Activated CD8-positive, alpha-beta memory T cell treated with anti-CD3 and anti-CD28 coated beads, Interleukin-2, amount 50 U/mL, for 48 hours (primary cell): ENCODE results near the gene COL17A1.

Source experiments
- DNase-seq: peaks from one replicate; pipeline ENCODE4 v3.0.0-alpha.2; 2020

COL17A1 gene

DNA sequence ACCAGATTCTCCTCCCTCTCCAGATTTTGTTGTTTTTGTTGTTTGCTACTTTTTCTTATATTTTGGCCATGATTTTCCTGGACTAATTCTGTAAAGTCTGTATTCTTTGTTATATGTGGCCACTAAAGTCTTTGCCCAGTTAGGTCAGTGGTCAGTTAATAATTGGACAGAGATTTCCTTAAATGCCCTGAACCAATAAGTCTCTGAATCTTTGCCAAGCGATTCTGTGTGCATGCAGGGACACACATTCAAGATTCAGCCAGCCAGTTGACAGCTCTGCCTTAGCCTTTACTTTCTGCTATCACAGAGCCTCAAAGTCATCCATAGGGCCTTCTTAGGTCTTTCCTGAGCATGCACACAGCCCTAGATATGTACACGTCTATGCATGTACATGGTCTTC lies 11.0 kb upstream of the COL17A1 start:
- DNase-seq = no peak

GRCh38 chr10:104092749-104093148 lies 7.1 kb upstream of the COL17A1 start:
- no peak for DNase-seq

GRCh38 chr10:104090611-104091010 lies 4.9 kb upstream of the COL17A1 start:
- no peak for DNase-seq

DNA sequence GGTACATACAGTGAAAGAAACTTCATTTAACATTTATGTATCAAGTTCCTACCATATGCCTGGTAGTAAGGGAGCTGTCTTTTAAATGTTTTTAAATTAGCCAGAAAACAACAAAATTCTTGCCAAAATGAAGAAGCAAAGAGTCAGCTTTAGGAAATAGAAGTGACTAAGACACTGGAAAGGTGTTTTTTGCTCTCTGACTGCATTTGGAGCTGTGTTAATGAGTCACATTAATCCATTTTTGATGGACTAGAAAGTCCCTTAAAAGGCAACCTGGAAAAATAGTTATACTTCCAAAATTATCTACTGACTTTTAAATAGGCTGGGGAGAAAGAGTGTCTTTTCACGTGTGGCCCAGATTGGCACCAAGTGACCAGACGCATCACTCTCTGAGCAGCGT lies 3.9 kb upstream of the COL17A1 start:
- no peak for DNase-seq

DNA sequence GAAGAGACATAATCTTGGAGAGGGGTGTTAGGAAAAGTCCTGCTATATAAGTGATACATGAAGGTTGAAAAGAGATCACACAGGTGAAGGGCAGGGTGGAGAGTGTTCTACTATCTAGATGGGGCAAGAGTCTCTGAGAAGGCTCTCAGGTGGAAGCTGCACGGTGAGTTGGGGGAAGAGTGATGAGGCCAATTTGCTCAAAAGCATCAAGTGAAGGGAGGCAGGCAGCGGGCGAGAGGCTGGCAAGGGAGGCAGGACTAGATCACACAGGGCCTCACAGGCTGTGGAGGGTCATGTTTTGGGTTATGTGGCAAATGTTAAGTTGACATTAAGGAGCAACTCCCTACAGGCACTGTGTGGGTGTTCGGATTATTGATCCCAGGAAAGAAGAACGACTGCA lies 2.6 kb upstream of the COL17A1 start:
- no peak for DNase-seq

- no peak for DNase-seq
Observed at GRCh38 chr10:104084482-104085142, 1.1 kb downstream of the COL17A1 start.

GRCh38 chr10:104081998-104082397 lies 3.7 kb downstream of the COL17A1 start:
- no peak for DNase-seq

- no peak for DNase-seq
Observed at GRCh38 chr10:104080762-104081161, 4.9 kb downstream of the COL17A1 start.

GRCh38 chr10:104077663-104078151 lies 8.0 kb downstream of the COL17A1 start:
- DNase-seq = no peak

GRCh38 chr10:104077247-104077646 lies 8.4 kb downstream of the COL17A1 start:
- no peak for DNase-seq

DNA sequence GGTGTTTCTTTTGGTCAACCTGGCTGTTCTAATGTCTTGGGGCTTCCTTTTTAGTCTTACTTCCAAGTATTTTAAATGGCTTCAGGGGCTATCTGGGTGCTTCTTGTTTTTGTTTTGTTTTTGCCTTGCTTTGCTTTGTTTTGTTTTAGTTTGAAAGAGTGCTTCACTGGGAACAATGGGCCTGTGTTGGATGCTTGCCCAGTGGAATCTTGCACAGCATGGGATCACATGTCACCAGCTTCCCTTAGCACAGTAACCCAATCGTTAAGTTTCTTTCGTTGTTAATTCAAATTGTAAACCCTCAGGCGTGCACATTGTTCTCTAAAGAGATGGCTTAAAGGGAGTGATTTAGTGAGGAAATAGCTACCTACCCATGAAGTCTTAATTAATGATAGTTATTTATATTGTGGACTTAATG lies 8.9 kb downstream of the COL17A1 start:
- no peak for DNase-seq

DNA sequence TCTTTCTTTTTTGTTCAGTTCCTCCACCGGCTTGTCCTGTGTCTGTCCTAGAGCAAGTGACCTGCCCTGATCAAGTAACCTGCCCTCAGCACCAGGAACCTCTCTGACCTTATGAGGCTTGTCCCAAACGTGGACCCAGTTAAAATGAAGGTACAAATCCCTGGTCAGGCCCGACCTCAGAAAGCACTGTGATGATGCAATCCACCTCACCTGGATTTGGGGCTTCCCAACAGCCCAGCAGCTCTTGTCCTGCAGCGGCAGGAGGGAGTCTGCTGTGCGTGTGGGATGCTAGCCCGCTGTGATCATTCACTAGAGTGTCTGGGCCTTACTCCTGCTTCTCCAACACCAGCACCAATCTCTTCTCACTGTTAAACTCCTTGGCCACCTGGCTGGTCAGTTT lies 11.2 kb downstream of the COL17A1 start:
- no peak for DNase-seq

GRCh38 chr10:104072786-104073185 lies 12.9 kb downstream of the COL17A1 start:
- DNase-seq = no peak

DNA sequence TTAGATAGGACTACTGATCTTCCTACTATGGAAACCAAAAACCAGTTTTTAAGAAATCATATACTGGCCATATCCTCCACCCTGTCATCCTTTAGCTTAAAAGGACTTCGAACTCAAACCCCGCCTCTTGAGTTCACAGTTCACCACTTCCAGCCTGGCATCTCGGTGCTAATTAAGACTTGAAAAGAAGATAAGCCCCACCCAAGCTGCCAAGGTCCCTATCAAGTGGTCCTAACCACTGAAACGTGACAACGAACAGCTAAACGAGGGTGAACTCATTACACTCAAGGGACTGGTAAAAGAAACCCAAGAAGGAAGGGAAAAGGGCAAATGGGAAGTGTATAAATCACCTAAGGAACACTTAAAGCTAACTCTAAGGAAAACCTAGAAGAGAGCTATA lies 16.1 kb downstream of the COL17A1 start:
- no peak for DNase-seq

- DNase-seq = no peak
Observed at GRCh38 chr10:104067525-104067924, 18.2 kb downstream of the COL17A1 start.

- DNase-seq = no peak
Observed at GRCh38 chr10:104066945-104067344, 18.7 kb downstream of the COL17A1 start.

GRCh38 chr10:104065748-104066147 lies 19.9 kb downstream of the COL17A1 start:
- no peak for DNase-seq

DNA sequence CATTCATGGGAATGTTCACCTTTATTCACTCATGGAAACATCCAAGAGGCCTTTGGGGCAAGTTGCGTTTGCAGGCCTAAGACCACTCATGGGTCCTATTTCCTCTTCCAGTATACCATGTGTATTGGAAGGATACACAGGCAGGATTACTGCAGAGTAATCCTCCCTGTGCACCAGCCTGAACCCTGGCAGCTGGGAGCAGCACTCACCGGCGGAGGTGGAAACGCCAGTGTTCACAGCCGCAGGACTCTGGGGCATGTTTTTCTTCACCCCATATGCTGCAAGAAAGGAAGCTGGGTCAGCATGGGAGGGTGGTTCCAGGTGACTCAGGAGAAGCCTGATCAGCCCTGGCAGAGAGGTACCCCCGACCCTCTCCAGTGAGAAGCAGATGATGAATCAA lies 24.5 kb downstream of the COL17A1 start:
- DNase-seq = no peak

- no peak for DNase-seq
Observed at GRCh38 chr10:104059364-104059763, 26.3 kb downstream of the COL17A1 start.

DNA sequence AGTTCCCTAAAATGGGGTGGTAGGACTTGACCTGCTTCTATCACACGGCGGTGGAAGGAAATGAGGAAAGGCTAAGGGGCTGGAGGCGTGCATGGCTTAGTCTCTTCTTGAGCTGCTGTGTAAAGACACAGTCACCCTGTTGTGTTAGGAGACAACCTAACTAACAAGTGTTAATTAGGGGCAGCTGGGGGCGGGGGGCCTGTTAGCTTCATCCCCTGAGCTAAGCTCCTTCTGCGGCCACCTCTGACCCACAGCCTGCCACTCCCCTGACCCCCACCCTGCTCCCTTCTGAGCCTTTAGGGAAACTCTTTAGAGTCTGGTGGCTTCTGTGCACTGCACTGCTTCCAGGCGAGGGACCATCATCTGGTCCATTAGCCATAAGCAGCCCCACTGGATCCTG lies 28.0 kb downstream of the COL17A1 start:
- no peak for DNase-seq

DNA sequence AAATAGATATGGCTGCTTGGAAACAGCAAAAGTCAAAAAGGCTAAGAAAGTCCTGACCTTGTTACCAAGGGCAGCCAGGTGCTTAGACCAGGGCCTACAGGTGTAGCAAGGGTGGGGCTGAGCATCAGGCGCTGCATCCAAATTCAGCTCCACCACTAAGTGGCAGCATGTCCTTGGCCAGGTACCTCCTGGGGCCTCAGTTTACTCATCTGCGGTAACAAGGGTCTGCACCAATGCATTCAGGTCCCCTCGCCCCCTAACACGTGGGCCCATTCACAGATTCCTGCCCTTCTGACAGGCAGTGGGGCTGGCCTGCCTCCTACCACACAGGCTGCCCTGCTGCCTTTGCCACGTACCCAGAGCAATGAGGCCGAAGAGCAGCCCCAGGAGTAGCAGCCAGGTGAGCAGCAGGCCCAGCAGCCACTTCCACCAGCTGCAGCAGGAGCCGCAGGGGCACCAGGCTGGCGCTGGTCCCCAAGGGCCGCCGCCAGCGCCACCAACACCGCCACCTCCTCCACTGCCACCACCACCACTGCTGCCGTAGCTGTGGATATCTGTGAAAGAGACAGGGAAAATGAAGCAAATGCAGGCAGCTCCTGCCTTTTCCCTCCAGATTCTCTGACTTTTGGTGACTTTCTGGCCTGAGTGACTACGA lies 28.9 kb downstream of the COL17A1 start:
- no peak for DNase-seq

DNA sequence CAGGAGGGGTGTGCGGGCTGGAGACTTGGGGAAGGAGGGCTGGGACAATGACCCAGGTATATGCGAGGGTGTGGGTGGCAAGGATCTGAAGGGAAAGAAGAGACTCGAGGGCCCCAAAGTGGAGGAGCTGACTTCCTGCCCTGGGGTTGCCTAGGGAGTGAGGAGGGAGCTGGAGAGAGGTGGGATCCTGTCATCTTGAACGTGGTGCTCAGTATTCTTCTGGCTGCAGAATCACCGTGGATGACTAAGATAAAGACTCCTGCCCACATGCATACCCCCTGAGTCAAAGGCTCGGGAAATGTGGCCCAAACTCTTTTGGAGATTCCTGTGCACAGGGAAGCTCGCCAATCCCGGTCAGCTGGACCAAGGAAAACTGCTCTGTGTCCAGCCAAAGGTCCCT lies 31.2 kb downstream of the COL17A1 start:
- DNase-seq = no peak

- no peak for DNase-seq
Observed at GRCh38 chr10:104053201-104053600, 32.5 kb downstream of the COL17A1 start.

DNA sequence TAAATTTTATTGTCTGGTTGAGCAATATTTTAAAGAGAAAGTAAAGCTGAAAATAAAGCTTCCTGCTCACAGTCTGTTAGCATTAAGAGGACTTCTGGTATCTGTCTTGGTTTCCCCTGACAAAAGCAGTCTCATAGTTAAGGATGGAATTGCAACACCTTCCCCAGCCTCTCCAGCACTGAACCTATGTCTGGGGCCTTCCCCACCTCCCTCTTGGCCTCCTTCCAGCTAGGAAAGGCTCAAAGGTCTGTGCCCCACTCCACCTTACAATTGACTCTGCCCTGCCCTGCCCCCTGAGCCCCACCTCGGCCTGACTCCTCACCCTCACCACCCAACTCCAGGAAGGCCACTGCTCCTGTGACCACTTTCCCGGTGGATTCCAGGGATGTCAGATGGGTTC lies 33.2 kb downstream of the COL17A1 start:
- no peak for DNase-seq
